NOMO-1 (cell line): ENCODE measurements around the gene SSTR1.

ENCODE experiments used
- DNase-seq, 2 experiments: peaks; one replicate each; lab custom pipeline; 2025; ENCODE audit not compliant: unreplicated experiment in 2 of 2; lab: John Stamatoyannopoulos, UW

Gene SSTR1

DNA sequence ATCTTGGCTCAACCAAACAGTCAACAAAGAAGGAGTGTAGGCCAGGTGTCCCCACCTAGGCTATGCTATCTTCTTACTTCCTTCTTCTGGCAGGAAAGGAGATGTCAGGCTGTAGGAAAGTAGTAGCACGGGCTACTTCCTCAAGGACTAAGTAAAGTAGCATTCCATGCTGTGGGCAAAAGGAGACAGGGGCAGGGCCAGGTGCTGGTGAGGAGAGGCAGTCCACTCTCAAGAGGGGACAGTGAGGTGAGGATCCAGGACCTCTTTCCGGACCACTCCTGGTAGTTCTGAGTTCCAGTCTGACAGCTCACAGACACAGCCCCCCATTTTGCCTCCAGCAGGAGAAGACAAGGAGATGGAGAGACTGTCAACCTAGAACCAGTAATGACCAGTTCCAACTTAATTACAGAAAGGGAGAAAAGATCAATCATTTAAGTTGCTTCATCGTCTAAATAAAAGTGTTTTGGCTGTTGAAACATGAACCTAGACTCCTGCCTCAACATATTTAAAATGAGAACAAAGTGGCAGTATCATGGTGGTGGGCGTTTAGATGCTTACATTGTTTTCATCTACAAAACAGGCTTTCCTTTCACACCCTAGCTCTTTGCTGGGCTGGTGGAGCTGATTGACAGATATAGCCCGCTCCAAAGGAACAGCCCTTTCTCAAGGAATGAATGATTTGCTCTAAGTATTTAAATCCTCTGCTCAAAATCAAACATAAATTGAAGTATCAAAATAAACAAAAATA is 5.1 kb upstream of the SSTR1 start:
- no peak for DNase-seq

GRCh38 chr14:38203929-38204718 is 3.6 kb upstream of the SSTR1 start:
- DNase-seq = no peak

GRCh38 chr14:38204719-38205115 is 3.0 kb upstream of the SSTR1 start:
- no peak for DNase-seq

- DNase-seq = no peak
Observed at GRCh38 chr14:38205119-38205813, 2.4 kb upstream of the SSTR1 start.

DNA sequence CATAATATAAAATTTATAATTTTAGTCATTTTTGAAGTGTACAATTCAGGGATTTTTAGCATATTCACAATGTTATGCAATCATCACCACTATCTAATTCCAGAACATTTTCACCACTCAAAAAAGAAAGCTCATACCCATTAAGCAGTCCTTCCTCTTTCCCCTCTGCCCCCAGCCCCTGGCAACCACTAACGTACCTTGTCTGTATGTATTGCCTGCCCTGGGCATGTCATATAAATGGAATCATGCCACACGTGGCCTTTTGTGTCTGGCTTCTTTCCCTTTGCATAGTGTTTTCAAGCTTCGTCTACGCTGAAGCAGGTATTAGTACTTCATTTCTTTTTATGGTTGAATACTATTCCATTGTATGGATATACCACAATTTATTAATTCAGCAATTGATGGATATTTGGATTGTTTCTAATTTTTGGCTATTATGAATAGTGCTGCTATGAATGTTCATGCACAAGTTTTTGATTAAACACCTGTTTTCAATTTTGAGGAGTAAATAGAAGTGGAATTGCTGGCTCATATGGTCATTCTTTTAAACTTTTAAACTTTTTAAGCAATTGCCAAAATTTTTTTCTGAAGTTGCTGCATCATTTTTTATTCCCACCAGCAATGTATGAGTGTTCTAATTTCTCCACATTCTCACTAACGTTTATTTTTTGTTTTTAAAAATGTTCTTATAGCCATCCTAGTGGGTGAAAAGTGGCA is 1.6 kb upstream of the SSTR1 start:
- no peak for DNase-seq

DNA sequence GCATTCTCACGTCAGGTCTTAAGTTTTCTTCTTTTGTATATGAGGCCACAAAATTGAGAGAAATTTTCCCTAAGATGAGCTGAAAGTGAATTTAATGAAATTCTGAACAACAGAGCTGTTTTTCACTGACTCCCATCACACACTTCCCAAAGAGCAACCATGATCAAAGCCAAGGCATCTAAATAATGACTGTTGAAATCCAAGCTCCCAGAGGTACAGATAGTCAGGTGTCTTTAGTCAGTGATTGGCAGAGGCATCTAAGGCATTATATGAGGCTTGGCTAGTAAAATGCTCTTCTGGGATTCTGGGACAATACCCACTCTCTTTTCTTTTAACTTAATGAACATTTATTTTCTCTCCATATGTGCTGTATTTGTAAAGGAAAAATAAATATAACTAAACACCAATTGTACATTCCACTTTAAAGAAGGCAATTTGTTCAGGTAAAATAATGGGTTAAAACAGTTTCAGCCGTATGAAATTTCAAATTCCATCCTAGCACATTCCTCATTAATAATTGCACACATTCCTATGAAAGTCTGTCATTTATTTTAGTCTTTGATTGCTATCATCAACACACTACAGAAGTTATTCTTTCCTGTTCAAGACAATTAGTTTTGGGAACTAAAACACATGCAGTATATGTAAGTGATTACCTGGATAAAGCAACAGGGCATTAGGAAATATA is 871 bp upstream of the SSTR1 start:
- no peak for DNase-seq

DNA sequence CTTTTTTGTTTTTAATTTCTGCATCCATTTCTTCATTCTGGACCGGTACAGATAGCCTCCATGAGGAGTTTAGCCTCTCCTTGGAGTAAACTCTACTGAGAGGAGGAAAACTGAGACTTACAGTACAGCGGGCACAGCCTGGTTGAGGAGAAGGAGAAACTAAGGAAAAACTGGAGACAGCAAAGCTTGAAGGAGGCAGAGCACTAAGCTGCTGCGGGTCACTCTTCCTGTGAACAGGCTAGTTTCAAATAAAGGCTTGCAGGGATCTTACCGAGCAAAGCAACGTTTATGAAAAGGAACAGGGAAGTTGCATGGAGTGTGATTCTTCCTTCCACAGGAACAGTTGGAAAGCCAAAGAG is 348 bp upstream of the SSTR1 start:
- no peak for DNase-seq

DNA sequence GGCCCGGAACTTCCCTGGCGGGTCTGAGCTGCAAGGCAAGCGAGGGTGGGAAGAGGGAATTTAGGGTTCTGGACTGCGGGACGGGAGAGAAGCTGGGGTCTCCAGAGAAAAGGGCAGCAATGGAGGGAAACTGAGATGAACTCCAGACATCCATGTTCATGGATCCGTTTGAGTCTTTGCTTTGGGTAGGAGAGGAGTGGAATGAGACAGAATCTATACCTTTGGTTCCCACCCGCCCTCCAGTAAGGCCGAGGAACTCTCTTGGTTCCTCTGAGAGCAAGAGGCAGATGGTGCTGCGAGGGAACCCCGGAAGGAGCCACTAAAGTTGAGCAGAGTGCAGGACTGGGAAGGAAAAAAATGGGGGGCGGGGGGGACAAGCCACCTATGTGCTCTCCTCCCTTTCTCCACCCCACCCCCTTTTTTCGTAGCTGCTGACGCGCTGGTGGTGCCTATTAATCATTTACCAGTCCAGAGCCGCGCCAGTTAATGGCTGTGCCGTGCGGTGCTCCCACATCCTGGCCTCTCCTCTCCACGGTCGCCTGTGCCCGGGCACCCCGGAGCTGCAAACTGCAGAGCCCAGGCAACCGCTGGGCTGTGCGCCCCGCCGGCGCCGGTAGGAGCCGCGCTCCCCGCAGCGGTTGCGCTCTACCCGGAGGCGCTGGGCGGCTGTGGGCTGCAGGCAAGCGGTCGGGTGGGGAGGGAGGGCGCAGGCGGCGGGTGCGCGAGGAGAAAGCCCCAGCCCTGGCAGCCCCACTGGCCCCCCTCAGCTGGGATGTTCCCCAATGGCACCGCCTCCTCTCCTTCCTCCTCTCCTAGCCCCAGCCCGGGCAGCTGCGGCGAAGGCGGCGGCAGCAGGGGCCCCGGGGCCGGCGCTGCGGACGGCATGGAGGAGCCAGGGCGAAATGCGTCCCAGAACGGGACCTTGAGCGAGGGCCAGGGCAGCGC is 1.2 kb downstream of the SSTR1 start:
- DNase-seq = no peak

DNA sequence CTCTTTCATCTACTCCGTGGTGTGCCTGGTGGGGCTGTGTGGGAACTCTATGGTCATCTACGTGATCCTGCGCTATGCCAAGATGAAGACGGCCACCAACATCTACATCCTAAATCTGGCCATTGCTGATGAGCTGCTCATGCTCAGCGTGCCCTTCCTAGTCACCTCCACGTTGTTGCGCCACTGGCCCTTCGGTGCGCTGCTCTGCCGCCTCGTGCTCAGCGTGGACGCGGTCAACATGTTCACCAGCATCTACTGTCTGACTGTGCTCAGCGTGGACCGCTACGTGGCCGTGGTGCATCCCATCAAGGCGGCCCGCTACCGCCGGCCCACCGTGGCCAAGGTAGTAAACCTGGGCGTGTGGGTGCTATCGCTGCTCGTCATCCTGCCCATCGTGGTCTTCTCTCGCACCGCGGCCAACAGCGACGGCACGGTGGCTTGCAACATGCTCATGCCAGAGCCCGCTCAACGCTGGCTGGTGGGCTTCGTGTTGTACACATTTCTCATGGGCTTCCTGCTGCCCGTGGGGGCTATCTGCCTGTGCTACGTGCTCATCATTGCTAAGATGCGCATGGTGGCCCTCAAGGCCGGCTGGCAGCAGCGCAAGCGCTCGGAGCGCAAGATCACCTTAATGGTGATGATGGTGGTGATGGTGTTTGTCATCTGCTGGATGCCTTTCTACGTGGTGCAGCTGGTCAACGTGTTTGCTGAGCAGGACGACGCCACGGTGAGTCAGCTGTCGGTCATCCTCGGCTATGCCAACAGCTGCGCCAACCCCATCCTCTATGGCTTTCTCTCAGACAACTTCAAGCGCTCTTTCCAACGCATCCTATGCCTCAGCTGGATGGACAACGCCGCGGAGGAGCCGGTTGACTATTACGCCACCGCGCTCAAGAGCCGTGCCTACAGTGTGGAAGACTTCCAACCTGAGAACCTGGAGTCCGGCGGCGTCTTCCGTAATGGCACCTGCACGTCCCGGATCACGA is 2.2 kb downstream of the SSTR1 start:
- DNase-seq = no peak

DNA sequence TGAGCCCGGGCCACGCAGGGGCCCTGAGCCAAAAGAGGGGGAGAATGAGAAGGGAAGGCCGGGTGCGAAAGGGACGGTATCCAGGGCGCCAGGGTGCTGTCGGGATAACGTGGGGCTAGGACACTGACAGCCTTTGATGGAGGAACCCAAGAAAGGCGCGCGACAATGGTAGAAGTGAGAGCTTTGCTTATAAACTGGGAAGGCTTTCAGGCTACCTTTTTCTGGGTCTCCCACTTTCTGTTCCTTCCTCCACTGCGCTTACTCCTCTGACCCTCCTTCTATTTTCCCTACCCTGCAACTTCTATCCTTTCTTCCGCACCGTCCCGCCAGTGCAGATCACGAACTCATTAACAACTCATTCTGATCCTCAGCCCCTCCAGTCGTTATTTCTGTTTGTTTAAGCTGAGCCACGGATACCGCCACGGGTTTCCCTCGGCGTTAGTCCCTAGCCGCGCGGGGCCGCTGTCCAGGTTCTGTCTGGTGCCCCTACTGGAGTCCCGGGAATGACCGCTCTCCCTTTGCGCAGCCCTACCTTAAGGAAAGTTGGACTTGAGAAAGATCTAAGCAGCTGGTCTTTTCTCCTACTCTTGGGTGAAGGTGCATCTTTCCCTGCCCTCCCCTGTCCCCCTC is 3.0 kb downstream of the SSTR1 start:
- DNase-seq = no peak

- DNase-seq = no peak
Observed at GRCh38 chr14:38211255-38211735, 3.6 kb downstream of the SSTR1 start.

- no peak for DNase-seq
Observed at GRCh38 chr14:38212111-38212510, 4.4 kb downstream of the SSTR1 start.

DNA sequence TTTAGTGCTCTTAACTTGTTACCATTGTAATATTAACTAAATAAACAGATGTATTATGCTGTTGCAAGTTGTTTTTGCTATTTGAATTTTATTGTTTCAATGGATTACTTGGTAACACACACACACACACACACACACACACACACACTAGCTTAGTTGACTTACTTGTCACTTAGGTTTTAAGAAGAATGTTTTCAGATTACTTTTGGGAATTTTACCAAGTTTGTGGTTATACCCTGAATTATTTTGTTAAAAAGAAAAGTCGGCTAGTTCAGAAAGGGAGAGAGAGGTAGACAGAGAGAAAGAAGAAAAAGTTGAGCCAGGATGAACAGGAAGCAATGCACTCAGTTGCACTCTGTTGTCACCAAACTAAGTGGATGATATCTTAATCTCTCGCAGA is 5.3 kb downstream of the SSTR1 start:
- DNase-seq = no peak

- no peak for DNase-seq
Observed at GRCh38 chr14:38217553-38217952, 9.8 kb downstream of the SSTR1 start.

DNA sequence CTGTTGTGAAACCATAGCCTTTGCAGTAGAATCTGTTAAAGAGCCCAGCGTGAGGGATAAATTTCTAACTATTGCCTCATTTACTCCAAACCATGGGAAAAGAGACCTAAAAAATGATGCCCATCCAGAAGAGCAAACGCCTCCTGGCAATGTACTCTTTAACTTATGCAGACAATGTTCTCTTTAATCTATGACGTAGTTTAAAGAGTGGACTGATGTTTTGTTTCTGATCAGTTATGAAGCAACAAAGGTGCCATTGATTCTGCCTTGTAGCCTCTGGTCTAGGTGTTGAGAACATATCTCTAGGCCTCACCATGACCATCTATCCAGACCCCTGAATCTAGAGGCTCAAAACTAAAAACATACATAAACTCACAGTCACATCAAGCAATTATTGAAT is 13.4 kb downstream of the SSTR1 start:
- DNase-seq = no peak

DNA sequence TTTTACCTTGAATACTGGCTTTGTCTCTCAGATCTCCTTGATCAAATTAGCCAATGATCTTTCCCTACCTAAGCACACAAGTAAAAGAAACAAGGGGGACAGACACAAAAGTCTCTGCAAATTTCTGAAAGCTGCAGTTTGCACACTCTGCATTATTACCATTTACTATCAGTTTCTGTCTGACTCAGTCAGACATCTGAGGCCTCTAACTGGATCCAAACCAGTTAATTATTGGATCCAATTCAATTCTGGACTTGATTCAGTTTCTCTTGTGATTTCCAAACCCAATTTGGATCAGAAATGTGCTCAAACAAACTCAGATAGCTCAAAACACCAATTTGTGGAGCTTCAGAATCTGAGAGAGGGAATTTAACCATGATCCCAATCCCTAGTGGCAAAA is 16.6 kb downstream of the SSTR1 start:
- DNase-seq = no peak

DNA sequence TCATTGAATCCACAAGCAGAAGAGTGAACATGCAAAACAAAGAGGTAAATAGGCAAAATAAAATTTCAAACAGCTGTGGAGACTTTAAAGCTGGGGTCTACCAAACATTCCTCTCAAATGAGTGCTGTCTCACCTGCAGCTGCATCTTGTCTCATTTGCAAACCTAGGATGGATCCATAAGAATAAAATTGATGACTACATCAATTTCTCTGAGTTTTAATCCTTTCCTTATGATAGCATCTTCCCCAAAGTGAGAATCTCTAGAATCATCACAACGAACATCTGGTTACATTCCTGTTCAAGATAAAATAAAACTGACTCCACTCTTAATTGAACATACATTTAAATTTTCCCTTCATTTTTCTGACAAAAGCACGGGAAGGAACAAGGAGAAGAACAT is 18.2 kb downstream of the SSTR1 start:
- DNase-seq = no peak

DNA sequence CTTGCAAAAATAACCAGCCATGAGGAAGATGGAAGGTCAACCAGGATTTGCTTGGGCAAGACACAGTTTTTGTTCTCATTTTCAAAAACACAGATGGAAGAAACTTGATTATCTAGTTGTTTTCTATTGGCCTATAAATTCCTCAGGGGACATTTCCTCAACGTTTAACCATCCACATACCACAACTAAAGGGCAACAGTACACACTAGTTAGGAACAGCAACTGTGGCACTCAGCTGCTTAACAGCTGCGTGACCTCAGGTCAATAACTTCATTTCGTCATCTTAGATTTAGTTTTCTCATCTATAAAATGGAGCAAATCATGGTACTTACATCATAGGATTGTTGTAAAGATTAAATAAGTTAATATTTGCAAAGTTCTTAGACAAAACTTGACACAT is 18.7 kb downstream of the SSTR1 start:
- no peak for DNase-seq
